Chondrocyte (in vitro differentiated cells): ENCODE measurements around the gene ZG16B. TPM values are rescaled to one million over a fixed set of nuclear protein-coding genes. Genes with fewer than 3 reads are reported as not detected.

Experiments used
- DNase-seq: peaks from one replicate; pipeline ENCODE4 v3.0.0; 2021; ENCODE audit warnings: mixed read lengths, low spot score
- H3K27ac Mint-ChIP-seq: one replicate; pipeline ENCODE4 v1.8.0; 2021; ENCODE audit warnings: mild to moderate bottlenecking, moderate library complexity, mixed read lengths; ENCODE audit not compliant: unreplicated experiment
- H3K27me3 Mint-ChIP-seq: 2 replicates; pipeline ENCODE4 v1.8.0; 2021; ENCODE audit warnings: low read depth, mixed read lengths
- H3K36me3 Mint-ChIP-seq: 2 replicates; pipeline ENCODE4 v1.8.0; 2021; ENCODE audit warnings: low read depth, mixed read lengths
- H3K4me1 Mint-ChIP-seq: 2 replicates; pipeline ENCODE4 v1.8.0; 2021; ENCODE audit warnings: low read depth, mild to moderate bottlenecking, mixed read lengths
- H3K4me3 Mint-ChIP-seq: one replicate; pipeline ENCODE4 v1.8.0; 2021; ENCODE audit warnings: mild to moderate bottlenecking, moderate library complexity, mixed read lengths; ENCODE audit not compliant: unreplicated experiment
- H3K9me3 Mint-ChIP-seq: 2 replicates; pipeline ENCODE4 v1.8.0; 2021; ENCODE audit warnings: low read depth, mixed read lengths
- CTCF ChIP-seq: fragments of 200-600 bp; sonication (generic); IDR thresholded peaks from 2 replicates; pipeline ENCODE4 v1.5.0; 2021; ENCODE audit warnings: antibody characterized with exemption, mild to moderate bottlenecking, moderate library complexity
- total RNA-seq: library from RNA; stranded (reverse); gene quantifications from 3 replicates; pipeline ENCODE4 v1.2.1, GENCODE V29; 2021

Gene ZG16B
- total RNA-seq, 1 donor from 2014 or later, result 2.1 TPM

DNA sequence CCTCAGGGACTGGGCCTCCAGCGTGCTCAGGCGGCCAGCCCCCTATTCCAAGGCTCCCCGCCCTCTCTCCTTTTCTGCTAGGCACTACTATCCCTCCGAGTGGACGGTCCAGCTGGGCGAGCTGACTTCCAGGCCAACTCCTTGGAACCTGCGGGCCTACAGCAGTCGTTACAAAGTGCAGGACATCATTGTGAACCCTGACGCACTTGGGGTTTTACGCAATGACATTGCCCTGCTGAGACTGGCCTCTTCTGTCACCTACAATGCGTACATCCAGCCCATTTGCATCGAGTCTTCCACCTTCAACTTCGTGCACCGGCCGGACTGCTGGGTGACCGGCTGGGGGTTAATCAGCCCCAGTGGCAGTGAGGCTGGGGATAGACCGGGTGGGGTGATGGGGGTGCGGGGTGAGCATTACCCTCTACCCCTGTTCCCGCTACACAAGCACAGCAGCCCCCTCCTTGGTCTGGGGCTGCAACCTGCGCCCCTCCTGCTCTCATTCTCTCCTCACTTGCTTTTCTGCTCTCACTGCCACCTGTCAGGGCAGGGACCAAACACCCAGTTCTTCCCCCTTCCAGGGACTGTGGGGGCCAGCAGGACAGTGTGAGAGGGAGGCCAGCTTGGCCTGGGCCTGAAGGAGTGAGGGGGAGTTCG lies 30.8 kb upstream of the ZG16B start:
- Mint-ChIP-seq H3K27me3 (peaks cover 9% of the 10 kb centered on the region), H3K9me3 (peaks cover 15% of the 10 kb centered on the region), H3K27ac (no peak overlapping the region), H3K4me1 (no peaks in the 10 kb centered on the region), H3K4me3 (no peak overlapping the region), H3K36me3 (peaks cover 3% of the 10 kb centered on the region)
- DNase-seq, result peak; percentile 63
- no peak for TF ChIP-seq CTCF

DNA sequence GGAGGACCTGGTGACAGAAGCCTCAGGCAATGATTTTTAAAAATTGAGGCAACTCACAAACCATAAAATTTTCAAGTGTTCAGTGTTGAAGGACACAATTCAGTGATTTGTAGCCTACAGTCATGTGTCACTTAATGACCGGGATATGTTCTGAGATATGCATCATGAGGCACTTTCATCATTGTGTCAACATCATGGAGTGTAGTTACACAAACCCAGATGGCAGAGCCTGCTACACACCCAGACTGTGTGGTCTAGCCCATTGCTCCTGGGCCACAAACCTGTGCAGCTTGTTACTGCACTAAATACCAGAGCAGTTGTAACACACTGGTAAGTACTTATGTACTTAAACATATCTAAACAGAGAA lies 30.3 kb upstream of the ZG16B start:
- peaks cover 16% of the 10 kb centered on the region for H3K9me3 Mint-ChIP-seq
- no peak for DNase-seq
- peaks cover 3% of the 10 kb centered on the region for H3K36me3 Mint-ChIP-seq
- H3K27ac Mint-ChIP-seq, result no peak overlapping the region
- peaks cover 5% of the 10 kb centered on the region for H3K27me3 Mint-ChIP-seq
- no peak overlapping the region for H3K4me3 Mint-ChIP-seq
- no peaks in the 10 kb centered on the region for H3K4me1 Mint-ChIP-seq
- TF ChIP-seq CTCF, result no peak

GRCh38 chr16:2803545-2804195 lies 26.4 kb upstream of the ZG16B start:
- Mint-ChIP-seq H3K27me3 (peaks cover 24% of the 10 kb centered on the region), H3K4me1 (no peaks in the 10 kb centered on the region), H3K9me3 (peaks cover 22% of the 10 kb centered on the region), H3K4me3 (no peak overlapping the region), H3K27ac (no peak overlapping the region), H3K36me3 (peaks cover 3% of the 10 kb centered on the region)
- TF ChIP-seq CTCF, result no peak
- DNase-seq, result no peak

- H3K4me3 Mint-ChIP-seq, result no peak overlapping the region
- H3K36me3 Mint-ChIP-seq, result peaks cover 5% of the 10 kb centered on the region
- H3K27ac Mint-ChIP-seq, result no peak overlapping the region
- H3K9me3 Mint-ChIP-seq, result peaks cover 32% of the 10 kb centered on the region
- no peaks in the 10 kb centered on the region for H3K4me1 Mint-ChIP-seq
- TF ChIP-seq CTCF, result no peak
- peaks cover 34% of the 10 kb centered on the region for H3K27me3 Mint-ChIP-seq
- peak; percentile 61 for DNase-seq
Measured at GRCh38 chr16:2804728-2805127, 25.4 kb upstream of the ZG16B start.

DNA sequence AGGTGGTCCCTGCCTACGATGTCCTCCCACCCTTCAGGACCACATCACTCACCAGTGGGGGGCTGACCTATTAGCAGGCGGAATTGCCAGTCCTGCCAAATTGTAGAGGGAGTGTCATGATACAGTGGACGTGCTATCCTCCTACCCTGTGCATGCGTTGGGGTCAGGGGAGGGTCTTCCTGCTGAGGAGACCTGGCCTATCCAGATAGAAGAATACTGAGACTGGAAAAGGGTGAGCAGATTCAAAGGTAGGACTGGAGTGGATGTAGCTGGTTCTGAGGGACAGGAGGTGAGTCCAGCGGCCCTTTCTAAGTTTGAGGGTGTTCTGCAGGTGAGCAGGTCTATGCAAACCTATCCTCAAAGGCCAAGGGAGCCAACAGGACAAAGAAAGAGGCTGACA lies 23.8 kb upstream of the ZG16B start:
- peak; percentile 41 for DNase-seq
- no peak for TF ChIP-seq CTCF
- no peaks in the 10 kb centered on the region for H3K4me1 Mint-ChIP-seq
- H3K9me3 Mint-ChIP-seq, result peaks cover 32% of the 10 kb centered on the region
- H3K4me3 Mint-ChIP-seq, result no peak overlapping the region
- peaks cover 43% of the 10 kb centered on the region for H3K27me3 Mint-ChIP-seq
- H3K36me3 Mint-ChIP-seq, result peaks cover 5% of the 10 kb centered on the region
- H3K27ac Mint-ChIP-seq, result no peak overlapping the region
